ENCODE results near the gene RAPGEF4.

The RAPGEF4 gene

DNA sequence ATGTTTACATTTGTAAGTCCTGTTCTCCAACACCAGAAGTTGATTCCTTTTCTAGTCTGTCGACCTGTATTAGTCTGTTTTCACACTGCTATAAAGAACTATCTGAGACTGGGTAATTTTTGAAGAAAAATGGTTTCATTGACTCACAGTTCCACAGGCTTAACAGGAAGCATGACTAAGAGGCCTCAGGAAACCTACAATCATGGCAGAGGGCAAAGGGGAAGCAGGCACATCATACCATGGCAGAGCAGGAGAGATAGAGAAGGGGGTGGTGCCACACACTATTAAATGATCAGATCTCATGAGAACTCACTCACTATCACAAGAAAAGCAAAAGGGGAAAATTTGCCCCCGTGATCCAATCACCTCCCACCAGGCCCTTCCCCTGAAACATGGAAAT is 227.2 kb downstream of the RAPGEF4 start:
- Histone ChIP-seq H3K27ac (ENCODE audit: low read depth, low read length) (no peak overlapping the region), H3K27me3 (ENCODE audit: insufficient read depth, low read length) (no peaks in the 10 kb centered on the region), H3K36me3 (ENCODE audit: insufficient read depth, low read length) (no peaks in the 10 kb centered on the region), H3K4me1 (ENCODE audit: insufficient read depth, low read length) (no peaks in the 10 kb centered on the region), H3K4me3 (ENCODE audit: low read length) (no peak overlapping the region), H3K9ac (ENCODE audit: low read depth, low read length) (no peak overlapping the region), H3K9me3 (ENCODE audit: insufficient read depth, low read depth, low read length) (no peaks in the 10 kb centered on the region)
- no CpG with 5 or more reads among the region's 2 CpGs for WGBS

DNA sequence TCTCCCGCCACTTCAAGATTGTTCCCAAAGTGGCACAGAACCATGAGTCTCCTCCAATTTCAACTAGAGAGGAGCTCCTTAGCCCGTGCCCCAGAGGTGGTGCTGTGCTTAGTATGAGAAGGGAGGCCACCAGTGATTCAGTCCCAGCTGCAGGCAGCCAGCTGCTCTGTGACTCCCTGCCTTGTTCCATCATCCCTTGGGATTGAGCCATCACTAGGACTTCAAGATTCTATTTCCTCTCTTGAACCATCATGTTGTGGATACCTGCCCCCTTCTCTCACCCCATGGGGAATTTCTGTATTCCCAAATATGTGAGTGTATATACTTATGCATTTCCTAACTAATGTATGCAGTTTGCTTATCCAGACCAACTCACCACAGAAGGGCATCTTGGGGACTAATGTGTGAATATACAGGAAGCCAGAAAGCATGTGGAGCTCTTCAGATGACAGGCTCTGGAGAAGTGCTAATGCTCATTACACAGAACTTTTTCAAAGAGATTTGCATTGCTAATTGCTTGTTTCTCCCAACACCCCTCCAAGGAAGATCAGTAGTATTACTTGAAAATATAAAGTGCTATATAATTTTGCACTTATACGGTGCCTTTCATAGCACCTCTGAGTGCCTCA is 229.0 kb downstream of the RAPGEF4 start:
- no peaks in the 10 kb centered on the region for H3K9me3 ChIP-seq (ENCODE audit: insufficient read depth, low read depth, low read length)
- no peaks in the 10 kb centered on the region for H3K4me1 ChIP-seq (ENCODE audit: insufficient read depth, low read length)
- H3K9ac ChIP-seq (ENCODE audit: low read depth, low read length) = no peak overlapping the region
- no peak overlapping the region for H3K4me3 ChIP-seq (ENCODE audit: low read length)
- WGBS = 92% methylated on average over 3 of the region's 3 CpGs
- H3K27ac ChIP-seq (ENCODE audit: low read depth, low read length) = no peak overlapping the region
- no peaks in the 10 kb centered on the region for H3K27me3 ChIP-seq (ENCODE audit: insufficient read depth, low read length)
- H3K36me3 ChIP-seq (ENCODE audit: insufficient read depth, low read length) = no peaks in the 10 kb centered on the region

GRCh38 chr2:172965433-172966212 is 230.0 kb downstream of the RAPGEF4 start:
- 93% methylated on average over 8 of the region's 8 CpGs for WGBS
- Histone ChIP-seq H3K4me1 (ENCODE audit: insufficient read depth, low read length) (no peaks in the 10 kb centered on the region), H3K9me3 (ENCODE audit: insufficient read depth, low read depth, low read length) (no peaks in the 10 kb centered on the region), H3K27ac (ENCODE audit: low read depth, low read length) (no peak overlapping the region), H3K9ac (ENCODE audit: low read depth, low read length) (no peak overlapping the region), H3K4me3 (ENCODE audit: low read length) (no peak overlapping the region), H3K27me3 (ENCODE audit: insufficient read depth, low read length) (no peaks in the 10 kb centered on the region), H3K36me3 (ENCODE audit: insufficient read depth, low read length) (no peaks in the 10 kb centered on the region)

- H3K4me1 ChIP-seq (ENCODE audit: insufficient read depth, low read length) = no peaks in the 10 kb centered on the region
- no peak overlapping the region for H3K9ac ChIP-seq (ENCODE audit: low read depth, low read length)
- H3K36me3 ChIP-seq (ENCODE audit: insufficient read depth, low read length) = no peaks in the 10 kb centered on the region
- 92% methylated on average over 16 of the region's 16 CpGs for WGBS
- H3K27me3 ChIP-seq (ENCODE audit: insufficient read depth, low read length) = no peaks in the 10 kb centered on the region
- H3K9me3 ChIP-seq (ENCODE audit: insufficient read depth, low read depth, low read length) = no peaks in the 10 kb centered on the region
- H3K4me3 ChIP-seq (ENCODE audit: low read length) = no peak overlapping the region
- no peak overlapping the region for H3K27ac ChIP-seq (ENCODE audit: low read depth, low read length)
These were observed 231.7 kb downstream of the RAPGEF4 start for GRCh38 chr2:172967036-172967982.

DNA sequence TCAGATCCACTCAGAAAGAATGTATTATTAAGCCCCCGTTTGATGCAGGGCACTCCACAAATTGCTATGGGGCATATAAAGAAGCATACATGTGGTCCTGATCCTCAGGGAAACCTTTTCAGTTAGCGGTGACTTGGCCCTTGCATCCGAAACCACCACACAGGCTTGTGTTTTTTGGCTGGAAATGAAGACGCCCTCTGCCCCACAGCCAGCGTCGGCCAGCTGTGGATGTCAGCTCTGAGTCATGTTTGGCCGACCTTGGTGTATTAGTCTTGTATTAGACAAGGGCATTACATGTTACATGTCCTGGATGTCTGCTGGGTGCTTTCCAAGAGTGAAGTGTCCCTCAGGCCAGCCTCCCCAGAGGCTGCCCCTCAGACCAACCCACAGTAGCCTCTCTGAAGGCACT is 232.4 kb downstream of the RAPGEF4 start:
- no peak overlapping the region for H3K27ac ChIP-seq (ENCODE audit: low read depth, low read length)
- no peaks in the 10 kb centered on the region for H3K36me3 ChIP-seq (ENCODE audit: insufficient read depth, low read length)
- no peaks in the 10 kb centered on the region for H3K9me3 ChIP-seq (ENCODE audit: insufficient read depth, low read depth, low read length)
- no peak overlapping the region for H3K4me3 ChIP-seq (ENCODE audit: low read length)
- no peak overlapping the region for H3K9ac ChIP-seq (ENCODE audit: low read depth, low read length)
- WGBS = 94% methylated on average over 7 of the region's 7 CpGs
- no peaks in the 10 kb centered on the region for H3K27me3 ChIP-seq (ENCODE audit: insufficient read depth, low read length)
- no peaks in the 10 kb centered on the region for H3K4me1 ChIP-seq (ENCODE audit: insufficient read depth, low read length)

DNA sequence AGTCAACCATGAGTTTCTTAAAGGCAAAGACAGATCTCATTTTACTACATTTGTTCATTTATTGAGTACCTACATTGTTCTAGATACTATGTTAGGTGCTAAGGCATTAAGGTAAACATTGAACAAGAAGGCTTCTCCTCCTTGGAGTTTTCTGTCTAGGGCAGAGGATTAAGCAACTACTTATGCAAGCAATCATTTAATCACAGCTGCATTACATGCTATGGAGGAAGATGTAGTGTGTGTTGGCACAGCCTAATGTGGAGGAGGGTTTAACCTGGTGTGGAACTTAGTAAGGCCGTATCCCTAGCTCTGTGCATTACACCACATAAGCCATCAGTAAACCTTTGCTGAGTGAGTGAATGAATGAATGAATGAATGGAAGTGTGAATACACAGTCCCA is 233.5 kb downstream of the RAPGEF4 start:
- Histone ChIP-seq H3K36me3 (ENCODE audit: insufficient read depth, low read length) (no peaks in the 10 kb centered on the region), H3K4me1 (ENCODE audit: insufficient read depth, low read length) (no peaks in the 10 kb centered on the region), H3K4me3 (ENCODE audit: low read length) (no peak overlapping the region), H3K27me3 (ENCODE audit: insufficient read depth, low read length) (no peaks in the 10 kb centered on the region), H3K9ac (ENCODE audit: low read depth, low read length) (no peak overlapping the region), H3K27ac (ENCODE audit: low read depth, low read length) (no peak overlapping the region), H3K9me3 (ENCODE audit: insufficient read depth, low read depth, low read length) (no peaks in the 10 kb centered on the region)
- 100% methylated on average over 1 of the region's 1 CpG for WGBS

DNA sequence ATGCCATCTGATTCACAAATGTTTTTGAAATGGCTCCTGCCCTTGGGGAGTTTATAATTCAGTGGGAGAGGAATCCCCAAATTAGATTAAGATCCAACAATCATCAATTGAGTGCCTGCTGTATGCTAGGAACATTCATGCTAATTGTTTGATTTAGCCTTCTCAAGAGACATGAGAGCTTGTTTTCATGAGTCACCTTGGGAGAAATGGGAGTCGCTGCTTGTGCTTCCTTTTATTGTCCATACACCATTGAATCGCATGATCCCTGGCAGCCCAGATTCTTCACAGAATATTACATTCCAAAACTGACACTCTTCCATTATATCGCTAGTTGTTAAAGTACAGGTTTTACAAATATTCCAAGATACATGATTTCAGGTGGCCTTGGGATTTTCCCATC is 234.0 kb downstream of the RAPGEF4 start:
- Histone ChIP-seq H3K27me3 (ENCODE audit: insufficient read depth, low read length) (no peaks in the 10 kb centered on the region), H3K4me3 (ENCODE audit: low read length) (no peak overlapping the region), H3K27ac (ENCODE audit: low read depth, low read length) (no peak overlapping the region), H3K9ac (ENCODE audit: low read depth, low read length) (no peak overlapping the region), H3K36me3 (ENCODE audit: insufficient read depth, low read length) (no peaks in the 10 kb centered on the region), H3K4me1 (ENCODE audit: insufficient read depth, low read length) (no peaks in the 10 kb centered on the region), H3K9me3 (ENCODE audit: insufficient read depth, low read depth, low read length) (no peaks in the 10 kb centered on the region)
- 96% methylated on average over 3 of the region's 3 CpGs for WGBS

DNA sequence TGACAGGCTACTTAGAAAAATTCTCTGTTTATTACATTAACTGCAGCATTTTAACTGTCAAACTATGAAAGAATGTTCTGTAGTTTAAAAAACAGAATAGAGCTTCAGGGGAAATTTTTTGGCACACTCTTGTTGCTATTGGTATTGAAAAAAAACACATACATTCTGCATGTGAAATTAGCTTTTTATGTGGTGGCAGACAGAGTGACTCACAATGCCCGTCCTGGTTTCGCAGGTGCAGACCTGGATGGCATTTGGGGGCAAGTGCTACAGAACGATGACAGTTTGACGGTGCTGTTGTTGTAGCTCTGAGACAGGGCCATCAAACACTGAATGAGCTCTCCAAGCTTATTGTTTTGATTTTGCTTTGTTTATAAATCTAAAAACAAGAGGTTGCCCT is 235.0 kb downstream of the RAPGEF4 start:
- Histone ChIP-seq H3K9me3 (ENCODE audit: insufficient read depth, low read depth, low read length) (no peaks in the 10 kb centered on the region), H3K9ac (ENCODE audit: low read depth, low read length) (no peak overlapping the region), H3K4me3 (ENCODE audit: low read length) (no peak overlapping the region), H3K27me3 (ENCODE audit: insufficient read depth, low read length) (no peaks in the 10 kb centered on the region), H3K36me3 (ENCODE audit: insufficient read depth, low read length) (no peaks in the 10 kb centered on the region), H3K4me1 (ENCODE audit: insufficient read depth, low read length) (no peaks in the 10 kb centered on the region), H3K27ac (ENCODE audit: low read depth, low read length) (no peak overlapping the region)
- WGBS = 95% methylated on average over 4 of the region's 4 CpGs

DNA sequence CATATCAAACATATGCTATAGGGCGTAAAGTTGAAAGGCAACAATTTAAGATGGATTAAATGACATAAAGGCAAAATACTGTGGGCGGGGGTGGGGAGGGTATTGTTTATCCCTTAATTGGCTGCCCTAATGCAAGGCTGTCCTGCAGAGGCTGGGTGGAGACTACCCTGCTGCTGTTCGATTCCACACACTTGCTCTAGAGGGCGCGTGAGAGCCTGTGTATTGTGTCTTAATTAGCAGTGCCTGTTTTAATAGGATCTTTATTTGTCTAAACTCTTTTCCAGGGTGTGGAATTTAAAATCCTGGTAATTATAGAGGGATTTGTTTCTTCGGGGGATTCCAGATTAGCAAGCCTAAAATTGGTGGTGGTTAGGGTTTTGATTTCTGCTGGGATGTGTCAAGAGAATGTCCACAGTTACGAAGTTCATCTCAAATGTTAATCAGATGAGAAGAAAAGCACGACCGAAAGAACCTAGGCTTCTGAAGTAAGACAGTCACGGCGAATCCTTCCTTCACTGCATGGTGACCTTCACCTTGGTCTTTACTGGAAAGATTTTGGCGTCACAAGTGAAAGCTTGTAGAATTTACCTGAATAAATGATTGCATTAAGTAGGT is 236.5 kb downstream of the RAPGEF4 start:
- no peak overlapping the region for H3K9ac ChIP-seq (ENCODE audit: low read depth, low read length)
- 58% methylated on average over 12 of the region's 12 CpGs for WGBS
- H3K4me1 ChIP-seq (ENCODE audit: insufficient read depth, low read length) = no peaks in the 10 kb centered on the region
- no peak overlapping the region for H3K4me3 ChIP-seq (ENCODE audit: low read length)
- no peak overlapping the region for H3K27ac ChIP-seq (ENCODE audit: low read depth, low read length)
- H3K27me3 ChIP-seq (ENCODE audit: insufficient read depth, low read length) = no peaks in the 10 kb centered on the region
- no peaks in the 10 kb centered on the region for H3K9me3 ChIP-seq (ENCODE audit: insufficient read depth, low read depth, low read length)
- no peaks in the 10 kb centered on the region for H3K36me3 ChIP-seq (ENCODE audit: insufficient read depth, low read length)

DNA sequence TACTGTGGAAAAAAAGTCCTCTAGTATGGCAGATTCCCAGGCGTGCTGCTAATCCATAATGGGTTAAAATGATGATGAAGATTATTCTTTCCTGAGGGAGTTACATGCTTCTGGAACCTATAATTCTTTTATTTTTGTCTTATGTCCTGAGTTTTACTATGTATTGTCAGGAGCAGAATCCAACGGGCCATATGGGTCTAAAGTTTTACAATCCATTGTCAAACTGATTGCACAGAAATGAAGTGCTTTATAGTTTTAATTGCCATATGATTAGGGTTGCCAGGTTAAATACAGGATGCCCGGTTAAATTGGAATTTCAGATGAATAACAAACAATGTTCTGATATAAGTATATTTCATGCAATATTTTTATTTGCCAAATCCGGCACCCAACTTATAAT is 239.1 kb downstream of the RAPGEF4 start:
- no peaks in the 10 kb centered on the region for H3K9me3 ChIP-seq (ENCODE audit: insufficient read depth, low read depth, low read length)
- H3K36me3 ChIP-seq (ENCODE audit: insufficient read depth, low read length) = no peaks in the 10 kb centered on the region
- no peak overlapping the region for H3K4me3 ChIP-seq (ENCODE audit: low read length)
- H3K27ac ChIP-seq (ENCODE audit: low read depth, low read length) = no peak overlapping the region
- no peaks in the 10 kb centered on the region for H3K27me3 ChIP-seq (ENCODE audit: insufficient read depth, low read length)
- no peaks in the 10 kb centered on the region for H3K4me1 ChIP-seq (ENCODE audit: insufficient read depth, low read length)
- no peak overlapping the region for H3K9ac ChIP-seq (ENCODE audit: low read depth, low read length)
- 93% methylated on average over 4 of the region's 4 CpGs for WGBS

DNA sequence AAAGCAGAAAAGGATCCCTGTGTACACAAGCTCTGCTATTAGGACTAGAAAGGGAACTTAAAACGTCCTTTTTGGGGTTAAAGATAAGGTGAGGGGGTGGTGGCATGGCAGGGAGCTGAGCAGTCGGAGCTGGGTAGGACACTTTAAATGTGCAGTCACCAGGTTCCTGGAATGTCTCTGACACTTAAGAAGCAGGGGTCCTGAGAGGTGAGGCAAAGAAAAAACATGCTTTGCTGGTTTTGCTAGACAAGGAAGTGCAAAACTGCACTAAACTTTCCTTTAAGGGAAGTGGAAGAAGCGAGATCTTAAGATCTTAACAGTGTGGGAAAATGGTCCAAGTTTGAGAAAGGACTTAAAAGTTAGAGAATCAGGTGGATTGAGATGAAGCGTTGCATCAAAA is 240.5 kb downstream of the RAPGEF4 start:
- H3K9ac ChIP-seq (ENCODE audit: low read depth, low read length) = no peak overlapping the region
- no peaks in the 10 kb centered on the region for H3K36me3 ChIP-seq (ENCODE audit: insufficient read depth, low read length)
- no peak overlapping the region for H3K27ac ChIP-seq (ENCODE audit: low read depth, low read length)
- H3K27me3 ChIP-seq (ENCODE audit: insufficient read depth, low read length) = no peaks in the 10 kb centered on the region
- no peak overlapping the region for H3K4me3 ChIP-seq (ENCODE audit: low read length)
- 79% methylated on average over 3 of the region's 4 CpGs for WGBS
- no peaks in the 10 kb centered on the region for H3K4me1 ChIP-seq (ENCODE audit: insufficient read depth, low read length)
- no peaks in the 10 kb centered on the region for H3K9me3 ChIP-seq (ENCODE audit: insufficient read depth, low read depth, low read length)

Data from HUES64 (cell line).